Measurements from ENCODE around the gene HTATIP2.

- TF ChIP-seq CTCF (IDR thresholded peaks at IDR 0.05) (no peak), POLR2A (IDR thresholded peaks at IDR 0.05) (peak in 1 of 2 donors; percentile 44)
These were observed at the start of gene HTATIP2 for GRCh38 chr11:20363500-20364340.

All from uterus (tissue), 2 donors.